Stimulated activated CD4-positive, alpha-beta T cell treated with anti-CD3 and anti-CD28 coated beads, Interleukin-1b, Interleukin-23, amount 100 ng/mL, for 24 hours (primary cell): ENCODE measurements around the gene LRRN4CL.
"Not testable (repeated sequence)": the region's sequence is repeated elsewhere in the genome, so short reads cannot be mapped to it uniquely, and the experiment has no call there.

ENCODE experiments used
- DNase-seq, 4 experiments: peaks; one replicate each; pipeline ENCODE4 v3.0.0-alpha.2; 2020; ENCODE audit warnings: low read depth in 4 of 4, low spot score in 1 of 4

Gene LRRN4CL

DNA sequence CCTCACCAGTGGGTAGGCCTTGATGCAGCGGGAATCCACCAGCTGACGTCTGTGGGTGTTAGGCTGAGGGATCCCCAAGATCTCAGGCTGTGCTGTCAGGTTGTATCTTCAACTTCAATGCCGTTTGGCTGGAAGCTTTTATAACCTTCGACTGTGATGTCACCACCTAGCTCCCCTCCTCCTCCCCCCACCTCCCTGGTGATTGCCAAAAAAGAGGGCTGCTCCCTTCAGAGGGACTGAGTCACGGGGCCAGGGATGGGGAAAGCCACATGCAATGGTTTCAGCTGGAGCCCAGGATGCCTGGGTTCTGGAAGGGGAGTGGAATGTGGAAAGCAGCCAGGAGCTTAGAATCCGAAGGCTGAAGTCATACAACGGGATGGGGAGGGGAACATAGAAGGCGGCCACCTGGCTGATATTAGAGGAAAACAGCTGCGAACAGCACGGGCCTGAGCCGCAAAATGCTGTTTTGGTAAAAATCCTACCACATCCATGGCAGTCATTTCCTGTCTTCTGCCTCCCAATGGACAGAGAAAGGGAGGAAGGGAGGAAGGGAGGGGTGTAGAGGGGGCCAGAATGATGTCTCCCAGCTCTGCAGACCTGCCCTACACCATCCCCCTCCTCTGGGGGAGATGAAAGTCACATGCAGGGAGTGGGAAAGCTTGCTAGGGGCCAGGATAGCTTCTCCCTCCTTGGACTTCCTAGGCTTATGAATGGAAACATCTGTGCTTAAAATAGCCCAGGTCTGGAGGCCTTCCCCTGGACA is at the start of gene LRRN4CL:
Gene LRRN4CL (minus strand): TSS at position 110 of the 763 bp plus-strand sequence. CDS start 1,022 bp downstream, outside the sequence.
- no peak for DNase-seq

DNA sequence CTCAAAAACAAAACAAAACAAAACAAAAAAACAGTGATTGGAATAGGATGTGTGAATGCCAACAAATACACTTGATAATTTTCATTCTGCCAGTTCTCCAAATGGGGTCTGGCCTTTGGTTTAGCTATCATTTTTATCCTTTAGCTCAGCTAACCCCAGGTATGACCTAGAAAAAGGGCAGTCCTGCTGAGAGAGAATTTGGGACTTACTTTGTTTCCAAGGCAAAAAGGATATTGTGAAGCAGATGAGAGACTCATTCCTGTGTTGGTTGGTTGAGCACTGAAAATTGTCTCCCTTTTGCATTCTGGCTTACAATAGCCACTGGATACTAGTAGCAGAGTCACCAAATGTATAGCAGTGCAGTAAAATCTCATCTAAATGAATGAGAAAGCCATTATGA is 47.9 kb upstream of the LRRN4CL start:
- DNase-seq, result no peak

DNA sequence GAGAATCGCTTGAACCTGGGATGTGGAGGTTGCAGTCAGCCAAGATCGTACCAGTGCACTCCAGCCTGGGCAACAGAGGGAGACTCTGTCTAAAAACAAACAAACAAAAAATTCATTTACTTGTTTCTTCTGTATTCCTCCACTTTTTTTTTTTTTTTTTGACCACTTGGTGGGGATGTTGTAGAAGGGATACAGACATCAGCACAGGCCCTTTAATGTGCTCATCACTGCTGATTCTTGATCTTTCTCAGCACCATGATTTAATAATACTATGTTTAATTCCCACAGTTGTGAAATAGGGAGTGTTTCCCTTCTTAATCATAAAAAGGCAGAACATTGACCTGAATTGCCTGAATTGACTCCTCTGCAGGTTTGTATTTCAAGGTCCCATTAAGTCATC is 43.5 kb upstream of the LRRN4CL start:
- DNase-seq, result no peak

DNA sequence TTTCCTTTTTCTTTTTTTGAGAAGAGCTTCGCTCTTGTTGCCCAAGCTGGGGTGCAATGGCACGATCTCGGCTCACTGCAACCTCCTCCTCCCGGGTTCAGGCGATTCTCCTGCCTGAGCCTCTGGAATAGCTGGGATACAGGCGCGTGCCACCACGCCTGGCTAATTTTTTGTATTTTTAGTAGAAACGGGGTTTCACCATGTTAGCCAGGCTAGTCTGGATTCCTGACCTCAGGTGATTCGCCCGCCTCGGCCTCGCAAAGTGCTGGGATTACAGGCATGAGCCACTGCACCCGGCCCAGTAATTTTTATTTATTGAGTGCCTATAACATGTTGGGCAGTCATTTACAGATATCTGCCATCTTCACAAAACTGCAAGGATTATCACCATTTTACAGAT is 40.7 kb upstream of the LRRN4CL start:
- not testable (repeated sequence) for DNase-seq

DNA sequence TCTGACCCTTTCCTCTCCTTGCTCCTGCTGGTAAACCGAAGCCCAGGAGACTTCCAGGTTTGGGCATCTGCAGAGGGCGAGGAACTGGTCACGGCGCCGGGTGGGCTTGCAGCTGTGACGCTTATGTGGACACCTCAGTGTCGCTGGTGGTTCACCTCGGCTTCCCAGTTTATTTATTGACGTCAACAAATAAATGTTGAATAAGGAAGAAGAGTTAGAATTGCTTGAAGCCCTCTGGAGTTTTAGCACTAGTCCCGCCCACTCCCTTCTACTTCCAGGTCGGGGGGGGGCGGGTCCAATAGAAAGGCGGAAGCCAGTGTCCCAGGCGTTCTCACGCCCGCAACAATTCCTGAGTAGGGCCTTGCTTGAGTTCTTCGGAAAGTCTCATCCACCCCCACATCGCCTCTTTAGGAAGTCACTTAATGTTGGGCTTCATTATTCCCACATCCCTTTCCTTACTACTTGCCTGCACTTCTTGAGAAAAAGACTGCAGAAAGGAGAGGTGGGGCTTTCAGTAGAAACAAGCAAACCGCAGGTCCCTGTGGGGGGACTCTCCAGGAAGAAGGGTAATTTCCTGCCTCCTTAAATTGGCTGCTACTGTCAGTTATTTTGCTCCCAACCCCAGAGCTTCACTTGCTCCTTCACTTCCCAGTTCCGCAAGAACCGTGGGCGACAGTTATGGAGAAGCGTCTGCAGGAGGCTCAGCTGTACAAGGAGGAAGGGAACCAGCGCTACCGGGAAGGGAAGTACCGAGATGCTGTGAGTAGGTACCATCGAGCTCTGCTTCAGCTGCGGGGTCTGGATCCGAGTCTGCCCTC is 39.0 kb upstream of the LRRN4CL start, which contains the start of gene TTC9C:
Gene TTC9C (plus strand): TSS at position 316 of the 818 bp plus-strand sequence. CDS start 363 bp downstream, at position 679.
- peak; percentile 64 to 85 (median 68) for DNase-seq

DNA sequence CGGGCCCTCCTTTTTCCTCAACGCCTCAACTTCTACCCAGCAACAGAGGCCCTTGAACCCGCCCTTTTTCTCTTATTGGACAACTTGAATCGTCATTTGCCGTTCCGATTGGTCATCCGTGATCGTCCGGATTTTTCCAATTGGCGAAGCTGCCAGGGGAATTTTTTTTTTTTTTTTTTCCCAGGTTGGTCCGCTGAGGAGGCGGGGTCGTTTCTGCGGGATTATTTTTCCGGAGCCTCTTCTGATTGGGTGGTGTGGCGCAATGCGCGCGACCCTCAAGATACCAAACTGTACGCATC is 38.5 kb upstream of the LRRN4CL start:
- peak; percentile 49 to 74 (median 60) for DNase-seq

DNA sequence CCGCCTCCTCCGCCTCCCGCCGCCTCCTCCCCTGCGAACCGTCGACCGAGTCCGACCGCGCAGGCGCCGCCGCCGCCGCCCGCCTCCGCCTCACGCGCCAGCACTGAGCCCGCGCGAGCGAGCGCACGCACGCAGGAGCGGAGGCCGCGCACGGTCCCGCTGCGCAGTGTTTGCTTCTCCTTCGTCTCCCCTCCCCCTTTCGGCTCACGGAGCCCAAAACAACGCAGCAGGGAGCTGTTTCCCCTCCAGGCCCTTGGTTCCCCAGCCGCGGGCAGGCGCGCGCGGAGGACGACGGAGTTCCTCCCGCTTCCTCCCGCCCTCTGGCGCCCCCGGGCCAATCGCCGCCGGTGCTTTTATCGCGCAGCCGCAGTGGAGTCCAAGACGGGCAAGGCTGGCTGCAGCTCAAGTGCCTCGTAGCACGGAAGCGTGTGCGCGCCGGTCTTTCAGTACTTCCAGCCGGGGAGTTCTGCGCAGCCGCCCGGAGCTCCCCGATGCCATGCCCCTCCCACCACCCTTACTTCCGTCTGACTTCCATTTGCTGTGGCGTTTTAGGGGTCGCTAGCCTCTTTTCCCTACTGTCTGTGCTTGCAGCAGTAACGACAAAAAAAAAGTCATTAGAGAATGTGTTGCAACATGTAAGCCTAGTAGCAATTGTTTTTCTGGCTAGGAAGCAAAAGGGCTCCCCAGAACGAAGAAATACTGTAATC is 38.0 kb upstream of the LRRN4CL start, which contains the start of gene HNRNPUL2:
Gene HNRNPUL2 (minus strand): TSS at position 293 of the 707 bp plus-strand sequence. CDS start 301 bp downstream, outside the sequence.
- peak; percentile 86 to 97 (median 96) for DNase-seq

DNA sequence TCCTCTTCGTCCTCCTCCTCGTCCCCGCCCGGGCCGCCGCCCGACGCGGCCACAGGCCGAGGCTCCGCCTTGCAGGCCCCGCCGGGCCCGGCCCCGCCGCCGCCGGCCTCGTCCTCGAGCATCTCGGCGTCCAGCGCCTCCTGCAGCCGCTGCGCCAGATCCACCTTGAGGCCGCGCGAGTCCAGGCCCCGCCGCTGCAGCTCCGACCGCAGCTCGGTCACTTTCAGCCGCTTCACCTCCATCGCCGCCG is 37.5 kb upstream of the LRRN4CL start:
- DNase-seq, result no peak

DNA sequence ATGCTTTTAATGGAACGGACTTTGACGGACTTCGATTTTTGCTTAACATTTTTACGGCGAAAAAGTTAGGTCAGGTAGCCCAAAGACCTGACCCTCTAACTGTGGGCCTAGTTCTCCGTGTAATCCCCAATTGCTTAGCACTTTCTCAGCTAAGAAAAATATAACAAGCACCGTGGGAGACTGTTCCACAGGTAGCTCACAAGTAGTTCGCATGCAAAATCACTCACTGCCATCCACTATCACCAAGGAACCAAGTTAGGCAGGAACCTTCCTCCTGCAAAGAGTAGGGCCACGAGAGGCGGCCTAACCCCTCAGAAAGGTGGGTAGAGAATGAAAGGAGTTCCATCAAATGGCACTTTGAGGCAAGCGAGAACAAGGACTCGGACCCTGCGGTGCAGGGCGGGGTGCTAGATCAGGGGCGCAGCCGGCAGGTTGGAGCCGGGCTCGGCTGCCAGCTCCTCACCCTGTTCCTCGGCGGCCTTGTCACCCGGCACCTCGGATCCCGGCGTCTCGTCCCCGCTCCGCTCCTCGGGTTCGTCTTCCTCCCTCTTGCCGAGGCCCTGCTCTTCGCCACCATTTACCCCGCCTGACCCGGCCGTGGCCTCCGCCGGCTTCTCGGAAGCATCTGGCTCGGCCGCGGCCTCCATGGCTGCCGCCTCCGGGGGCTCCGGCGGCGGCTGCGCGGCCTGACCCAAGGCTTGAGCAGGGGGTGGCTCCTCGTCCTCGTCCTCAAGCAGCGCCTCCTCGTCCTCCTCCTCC is 37.0 kb upstream of the LRRN4CL start:
- no peak for DNase-seq

DNA sequence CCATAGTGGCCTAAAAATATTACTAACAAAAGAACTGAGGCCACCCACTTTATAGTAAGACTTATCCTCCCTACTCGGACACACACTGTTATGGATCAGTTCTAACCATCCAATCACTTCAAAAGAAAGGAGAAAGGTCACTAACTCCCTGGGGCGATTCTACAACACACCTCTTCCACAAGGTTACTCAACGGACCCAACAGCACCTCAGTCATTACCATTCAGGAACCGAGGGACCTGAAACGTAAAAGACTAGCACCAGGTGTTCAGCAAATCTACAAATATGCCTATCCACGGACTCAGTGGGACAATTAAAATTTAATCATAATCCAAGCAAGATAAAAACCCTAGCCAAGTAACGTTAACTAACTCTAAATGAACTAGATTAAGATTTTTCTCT is 36.3 kb upstream of the LRRN4CL start:
- DNase-seq, result no peak

DNA sequence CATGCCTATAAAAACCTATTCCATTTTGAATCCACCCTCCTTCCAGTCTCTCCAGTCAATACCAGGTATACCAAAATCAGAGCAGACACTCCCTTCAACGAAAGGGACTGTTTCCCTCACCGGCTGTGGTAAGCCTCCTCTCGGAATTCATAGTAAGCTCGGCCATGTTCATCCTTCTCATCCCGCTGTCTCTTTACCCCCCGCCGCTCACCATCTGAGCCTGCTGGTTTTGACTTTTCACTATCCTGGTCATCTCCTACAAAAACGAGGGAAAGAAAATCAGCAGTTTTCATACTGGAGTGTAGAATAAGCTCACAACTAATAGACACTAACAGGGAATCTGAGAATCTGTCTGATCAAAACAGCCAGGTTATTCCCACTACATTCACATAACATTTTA is 34.8 kb upstream of the LRRN4CL start:
- no peak for DNase-seq

DNA sequence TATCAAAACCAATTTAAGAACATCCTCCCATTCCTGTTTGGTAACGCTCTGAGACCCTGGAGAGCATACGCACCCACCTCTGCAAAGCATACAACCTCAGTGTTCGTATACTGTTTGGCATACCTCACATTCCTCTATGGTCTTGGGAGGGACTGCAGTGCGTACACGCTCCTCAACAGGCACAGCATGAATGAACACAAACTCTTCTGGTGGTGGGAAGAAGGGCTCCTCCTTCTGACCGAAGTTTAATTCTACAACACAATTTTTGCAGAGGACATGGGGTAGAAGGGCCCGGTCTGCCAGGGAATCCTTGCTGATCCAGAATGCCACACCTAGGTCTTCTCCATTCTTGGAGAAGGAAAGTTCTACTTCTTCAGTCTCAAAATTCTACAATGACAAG is 32.7 kb upstream of the LRRN4CL start:
- DNase-seq, result no peak

DNA sequence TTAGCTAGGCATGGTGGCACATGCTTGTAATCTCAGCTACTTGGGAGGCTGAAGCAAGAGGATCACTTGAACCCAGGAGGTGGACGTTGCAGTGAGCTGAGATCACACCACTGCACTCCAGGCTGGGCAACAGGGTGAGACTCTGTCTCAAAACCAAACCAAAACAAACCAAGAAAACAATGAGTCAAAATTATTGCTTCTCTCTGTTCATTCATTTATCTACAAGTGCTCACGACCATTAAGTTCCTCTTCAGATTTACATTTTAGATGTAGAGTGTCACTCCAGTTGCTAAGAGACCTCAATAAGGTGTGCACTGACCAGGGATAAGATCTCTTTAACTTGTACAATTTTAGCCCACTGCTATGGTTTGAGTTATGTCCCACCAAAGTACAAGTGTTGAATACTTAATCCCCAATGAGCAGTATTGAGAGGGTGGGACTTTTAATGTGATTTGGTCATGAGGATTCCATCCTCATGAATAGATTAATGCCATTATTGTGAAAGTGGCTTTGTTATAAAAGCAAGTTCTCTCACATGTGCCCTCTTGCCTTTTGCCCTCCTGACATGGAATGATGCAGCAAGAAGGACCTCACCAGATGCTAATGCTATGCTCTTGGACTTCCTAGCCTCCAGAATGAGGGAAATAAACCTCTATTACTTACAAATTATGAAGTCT is 30.1 kb upstream of the LRRN4CL start:
- no peak for DNase-seq

DNA sequence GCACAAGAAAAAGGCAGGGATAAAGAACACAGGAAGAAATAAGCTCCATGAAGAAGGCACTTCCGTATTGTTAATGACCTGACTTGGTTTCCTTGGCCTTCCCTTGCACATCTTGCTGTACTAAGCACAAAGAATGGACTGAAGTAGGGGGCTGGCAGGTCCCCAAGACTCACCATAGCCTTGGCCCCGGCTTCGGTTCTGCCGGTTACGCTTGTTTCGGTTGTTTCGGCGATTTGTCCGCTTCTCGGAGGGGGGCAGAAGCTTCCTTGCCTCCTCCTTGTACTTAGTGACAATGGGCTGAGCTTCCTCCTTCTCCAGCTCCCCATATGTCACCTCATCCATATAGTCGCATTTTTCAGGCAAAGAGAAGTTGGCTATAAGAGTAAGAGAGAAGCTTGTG is 27.5 kb upstream of the LRRN4CL start:
- no peak for DNase-seq

DNA sequence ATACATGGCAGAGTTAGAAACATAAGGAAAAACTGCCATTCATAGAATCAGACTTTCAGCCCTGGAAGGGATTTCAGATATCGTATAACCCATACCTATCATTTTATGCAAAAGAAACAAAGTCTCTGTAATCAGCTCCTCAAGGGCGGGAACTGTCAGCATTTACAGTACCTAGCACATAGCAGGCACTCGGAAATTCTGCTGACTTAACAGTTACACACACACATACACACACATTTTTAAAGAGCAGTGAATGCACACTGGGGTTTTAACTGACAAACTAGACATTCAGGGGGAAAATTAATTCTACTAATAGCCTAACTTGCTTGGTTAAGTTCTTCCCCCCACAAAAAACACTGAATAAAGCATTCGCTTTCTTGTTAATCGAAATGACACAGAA is 26.9 kb upstream of the LRRN4CL start:
- DNase-seq, result no peak

DNA sequence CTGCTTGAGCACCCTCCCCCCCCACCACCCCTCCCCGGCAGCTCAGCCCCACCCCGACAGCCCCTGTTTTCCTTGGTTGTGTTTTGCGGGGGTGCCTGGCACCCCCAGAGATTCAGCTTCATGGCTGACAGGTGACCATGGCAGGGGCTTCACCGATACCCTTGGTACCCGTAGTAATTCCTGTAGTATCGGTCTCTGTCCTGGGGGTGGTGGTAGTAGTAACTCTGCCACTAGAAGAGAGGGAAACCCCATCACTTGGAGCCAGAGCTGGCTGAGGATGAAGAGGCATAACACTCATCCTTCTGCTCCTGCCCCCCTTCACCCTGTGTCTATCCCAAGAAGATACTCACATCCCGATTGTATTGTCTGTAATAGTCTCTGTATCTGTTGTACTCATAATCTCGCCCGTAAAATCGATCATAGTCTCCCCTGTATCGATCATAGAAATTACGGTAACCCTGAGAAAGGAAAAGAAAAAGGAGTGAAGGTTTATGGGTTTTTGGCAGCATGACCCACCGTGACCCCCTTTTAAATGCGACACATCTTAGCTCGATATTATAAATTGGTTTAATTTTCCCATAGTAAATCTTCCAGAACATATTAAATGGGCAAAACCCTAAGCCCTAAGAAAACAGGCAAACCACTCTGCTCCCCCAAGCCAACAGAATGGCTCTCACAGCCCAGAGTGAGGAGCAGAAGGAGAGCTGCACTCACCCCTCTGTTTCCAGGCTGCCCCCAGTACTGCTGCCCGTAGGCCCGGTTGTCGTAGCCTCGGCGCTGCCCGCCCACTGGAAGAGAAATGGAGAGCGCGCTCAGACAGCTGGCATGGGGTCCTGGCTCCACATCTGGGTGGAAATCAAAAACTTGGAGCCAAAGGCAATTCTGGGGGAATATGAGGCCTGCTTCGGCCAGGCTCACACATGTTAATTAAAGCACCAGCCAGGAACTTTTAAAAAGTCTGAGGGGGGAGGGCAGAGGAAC is 26.1 kb upstream of the LRRN4CL start:
- DNase-seq, result no peak

DNA sequence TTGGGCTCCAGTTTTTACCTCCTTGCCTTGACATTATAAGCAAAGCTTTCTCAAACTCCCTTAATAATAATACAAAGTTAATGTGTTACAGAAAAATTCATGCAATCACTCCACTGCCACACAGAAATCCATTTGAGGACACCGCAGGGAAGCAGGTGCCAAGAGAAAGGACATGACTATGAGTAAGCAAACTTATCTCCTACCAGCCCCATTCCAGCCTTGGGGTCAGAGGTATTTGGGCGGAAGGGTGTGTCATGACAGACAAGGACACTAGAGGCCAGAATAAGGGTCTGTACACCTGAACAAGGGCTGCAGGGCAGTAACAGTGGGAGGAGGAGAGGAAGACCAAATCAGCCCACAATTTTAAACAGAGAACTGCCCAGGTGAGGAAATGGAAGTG is 24.0 kb upstream of the LRRN4CL start:
- no peak for DNase-seq

DNA sequence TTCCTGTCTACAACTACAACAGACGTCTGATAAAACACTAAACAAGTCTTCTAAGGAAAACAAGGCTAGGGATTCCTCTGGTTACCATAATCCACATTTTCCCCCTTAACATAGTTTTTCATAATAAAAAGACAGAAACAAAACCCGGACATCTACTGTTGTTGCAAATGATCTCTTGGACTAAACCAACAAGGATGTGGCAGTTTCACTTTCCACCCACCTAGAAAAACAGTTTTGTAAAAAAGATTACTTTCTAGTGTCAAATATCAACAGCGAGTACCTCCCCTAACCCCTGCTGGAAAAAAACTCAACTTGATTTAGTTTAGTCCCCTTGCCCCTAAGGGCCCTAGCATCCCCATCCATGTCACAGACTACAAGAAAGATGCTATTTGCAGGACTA is 23.5 kb upstream of the LRRN4CL start:
- DNase-seq, result no peak

DNA sequence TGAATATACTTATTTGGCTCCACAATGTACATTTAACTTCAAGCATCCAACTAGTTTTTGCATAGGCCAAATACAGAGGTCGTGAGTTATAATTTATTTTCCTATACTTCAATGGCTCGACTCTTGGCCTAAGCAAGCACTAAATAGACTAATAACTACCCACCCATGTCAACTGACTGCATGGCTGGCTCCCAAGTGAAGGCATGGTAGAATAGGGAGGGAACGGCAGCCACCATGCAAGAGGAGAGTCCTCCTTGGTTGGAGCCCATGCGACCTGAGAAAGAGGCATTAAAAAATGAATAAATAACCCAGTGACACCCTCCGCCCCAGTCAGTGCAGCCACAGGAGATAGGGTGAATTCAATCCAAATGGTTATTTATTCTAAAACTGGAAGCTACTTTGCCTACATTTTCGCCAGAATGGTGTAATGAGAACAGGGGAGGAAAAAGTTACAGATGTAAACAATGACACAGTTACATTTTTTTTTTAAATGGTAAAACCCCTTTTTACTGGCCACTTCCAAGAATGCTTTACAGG is 23.0 kb upstream of the LRRN4CL start:
- no peak for DNase-seq
